ENCODE results near the gene ANKRD55. TPM values are rescaled to one million over a fixed set of nuclear protein-coding genes. Genes with fewer than 3 reads are reported as not detected.
A peak's percentile ranks its signal among the peaks of the same experiment; 100 is the strongest.

ANKRD55 gene
- total RNA-seq, 2 experiments from 2014 or later, result 0.37 to 0.52 TPM

- Mint-ChIP-seq H3K4me1 (ENCODE audit: low read depth) (peaks cover 30% of the 10 kb centered on the region), H3K9me3 (ENCODE audit: insufficient read depth) (no peaks in the 10 kb centered on the region)
- ATAC-seq, result no peak
These were observed 168.1 kb downstream of the ANKRD55 start for GRCh38 chr5:56064984-56065383.

GRCh38 chr5:56060276-56061110, 172.6 kb downstream of the ANKRD55 start:
- peak overlapping the region; percentile 15 for H3K27ac Mint-ChIP-seq
- ChIA-PET POLR2A (interaction anchor here (0.6 kb wide), 1 partner anchor 10 kb away, joined by 4 read pairs; no protein-coding TSS in a partner anchor), CTCF (interaction anchor here (1.2 to 1.3 kb wide), 2 partner anchors 9 to 141 kb away, joined by 3 read pairs; no protein-coding TSS in a partner anchor)
- H3K27me3 Mint-ChIP-seq (ENCODE audit: low read depth), result peaks cover 16% of the 10 kb centered on the region
- ATAC-seq (peak; percentile 59), DNase-seq (peak; percentile 79)
- peak overlapping the region; percentile 4 for H3K4me3 Mint-ChIP-seq
- H3K9me3 Mint-ChIP-seq (ENCODE audit: insufficient read depth), result no peaks in the 10 kb centered on the region
- H3K36me3 Mint-ChIP-seq (ENCODE audit: low read depth), result peaks cover 10% of the 10 kb centered on the region
- H3K4me1 Mint-ChIP-seq (ENCODE audit: low read depth), result peaks cover 55% of the 10 kb centered on the region

More at GRCh38 chr5:56064984-56065383, 168.1 kb downstream of the ANKRD55 start:
- H3K27ac Mint-ChIP-seq, result no peak overlapping the region
- ChIA-PET CTCF (no interaction called here), POLR2A (no interaction called here)
- H3K27me3 Mint-ChIP-seq (ENCODE audit: low read depth), result peaks cover 19% of the 10 kb centered on the region
- no peak overlapping the region for H3K4me3 Mint-ChIP-seq
- no peaks in the 10 kb centered on the region for H3K36me3 Mint-ChIP-seq (ENCODE audit: low read depth)
- no peak for DNase-seq

- ATAC-seq (no peak), DNase-seq (no peak)
- H3K36me3 Mint-ChIP-seq (ENCODE audit: low read depth), result peaks cover 10% of the 10 kb centered on the region
- H3K27me3 Mint-ChIP-seq (ENCODE audit: low read depth), result peaks cover 16% of the 10 kb centered on the region
- ChIA-PET POLR2A (interaction anchor here (0.6 to 1.4 kb wide), 3 partner anchors 9 to 91 kb away, joined by 3 to 4 read pairs (median 3); no protein-coding TSS in a partner anchor), CTCF (interaction anchor here (0.6 to 1.3 kb wide), 3 partner anchors 8 to 142 kb away, joined by 3 read pairs; no protein-coding TSS in a partner anchor)
- H3K4me3 Mint-ChIP-seq, result no peak overlapping the region
- H3K27ac Mint-ChIP-seq, result no peak overlapping the region
- peaks cover 57% of the 10 kb centered on the region for H3K4me1 Mint-ChIP-seq (ENCODE audit: low read depth)
- H3K9me3 Mint-ChIP-seq (ENCODE audit: insufficient read depth), result no peaks in the 10 kb centered on the region
These were observed 173.3 kb downstream of the ANKRD55 start for GRCh38 chr5:56059854-56060253.

- Mint-ChIP-seq H3K36me3 (ENCODE audit: low read depth) (peaks cover 22% of the 10 kb centered on the region), H3K9me3 (ENCODE audit: insufficient read depth) (peaks cover 17% of the 10 kb centered on the region), H3K4me3 (no peak overlapping the region), H3K27ac (peak overlapping the region; percentile 1), H3K4me1 (ENCODE audit: low read depth) (peaks cover 57% of the 10 kb centered on the region), H3K27me3 (ENCODE audit: low read depth) (peaks cover 7% of the 10 kb centered on the region)
- POLR2A ChIA-PET, result interaction anchor here (0.6 kb wide), 1 partner anchor 20 kb away, joined by 3 read pairs; no protein-coding TSS in a partner anchor
- CTCF ChIA-PET, result no interaction called here
- ATAC-seq (no peak), DNase-seq (no peak)
These were observed 176.3 kb downstream of the ANKRD55 start for GRCh38 chr5:56056875-56057274.

GRCh38 chr5:56055859-56056258, 177.3 kb downstream of the ANKRD55 start:
- POLR2A ChIA-PET, result no interaction called here
- Mint-ChIP-seq H3K27me3 (ENCODE audit: low read depth) (peaks cover 5% of the 10 kb centered on the region), H3K4me3 (no peak overlapping the region), H3K4me1 (ENCODE audit: low read depth) (peaks cover 61% of the 10 kb centered on the region), H3K27ac (peak overlapping the region; percentile 37), H3K9me3 (ENCODE audit: insufficient read depth) (peaks cover 17% of the 10 kb centered on the region), H3K36me3 (ENCODE audit: low read depth) (peaks cover 22% of the 10 kb centered on the region)
- no peak for ATAC-seq
- no peak for DNase-seq
- CTCF ChIA-PET, result interaction anchor here (1.0 kb wide), 1 partner anchor 110 kb away, joined by 3 read pairs; no protein-coding TSS in a partner anchor

GRCh38 chr5:56055287-56055686, 177.8 kb downstream of the ANKRD55 start:
- CTCF ChIA-PET, result interaction anchor here (1.0 kb wide), 1 partner anchor 111 kb away, joined by 3 read pairs; no protein-coding TSS in a partner anchor
- peaks cover 17% of the 10 kb centered on the region for H3K9me3 Mint-ChIP-seq (ENCODE audit: insufficient read depth)
- DNase-seq, result no peak
- no peak for ATAC-seq
- peaks cover 22% of the 10 kb centered on the region for H3K36me3 Mint-ChIP-seq (ENCODE audit: low read depth)
- peaks cover 2% of the 10 kb centered on the region for H3K27me3 Mint-ChIP-seq (ENCODE audit: low read depth)
- H3K4me1 Mint-ChIP-seq (ENCODE audit: low read depth), result peaks cover 60% of the 10 kb centered on the region
- no peak overlapping the region for H3K27ac Mint-ChIP-seq
- POLR2A ChIA-PET, result no interaction called here
- H3K4me3 Mint-ChIP-seq, result no peak overlapping the region

GRCh38 chr5:56054666-56055065, 178.5 kb downstream of the ANKRD55 start:
- POLR2A ChIA-PET, result no interaction called here
- DNase-seq (no peak), ATAC-seq (no peak)
- Mint-ChIP-seq H3K4me1 (ENCODE audit: low read depth) (peaks cover 58% of the 10 kb centered on the region), H3K36me3 (ENCODE audit: low read depth) (peaks cover 22% of the 10 kb centered on the region), H3K27ac (no peak overlapping the region), H3K27me3 (ENCODE audit: low read depth) (no peaks in the 10 kb centered on the region), H3K4me3 (no peak overlapping the region), H3K9me3 (ENCODE audit: insufficient read depth) (peaks cover 17% of the 10 kb centered on the region)
- CTCF ChIA-PET, result interaction anchor here (1.0 kb wide), 1 partner anchor 111 kb away, joined by 3 read pairs; no protein-coding TSS in a partner anchor

GRCh38 chr5:56053363-56053762, 179.8 kb downstream of the ANKRD55 start:
- H3K9me3 Mint-ChIP-seq (ENCODE audit: insufficient read depth), result peaks cover 17% of the 10 kb centered on the region
- H3K4me1 Mint-ChIP-seq (ENCODE audit: low read depth), result peaks cover 50% of the 10 kb centered on the region
- no peaks in the 10 kb centered on the region for H3K27me3 Mint-ChIP-seq (ENCODE audit: low read depth)
- H3K36me3 Mint-ChIP-seq (ENCODE audit: low read depth), result peaks cover 22% of the 10 kb centered on the region
- DNase-seq, result no peak
- ChIA-PET POLR2A (interaction anchor here (1.2 kb wide), 1 partner anchor 67 kb away, joined by 3 read pairs; no protein-coding TSS in a partner anchor), CTCF (no interaction called here)
- H3K4me3 Mint-ChIP-seq, result no peak overlapping the region
- no peak for ATAC-seq
- H3K27ac Mint-ChIP-seq, result no peak overlapping the region

GRCh38 chr5:56052735-56053134, 180.4 kb downstream of the ANKRD55 start:
- H3K9me3 Mint-ChIP-seq (ENCODE audit: insufficient read depth), result peaks cover 17% of the 10 kb centered on the region
- H3K4me1 Mint-ChIP-seq (ENCODE audit: low read depth), result peaks cover 47% of the 10 kb centered on the region
- no peaks in the 10 kb centered on the region for H3K27me3 Mint-ChIP-seq (ENCODE audit: low read depth)
- CTCF ChIA-PET, result interaction anchor here (1.5 kb wide), 1 partner anchor 40 kb away, joined by 5 read pairs; no protein-coding TSS in a partner anchor
- H3K36me3 Mint-ChIP-seq (ENCODE audit: low read depth), result peaks cover 20% of the 10 kb centered on the region
- no peak overlapping the region for H3K27ac Mint-ChIP-seq
- DNase-seq (no peak), ATAC-seq (no peak)
- POLR2A ChIA-PET, result interaction anchor here (1.2 kb wide), 1 partner anchor 66 kb away, joined by 3 read pairs; no protein-coding TSS in a partner anchor
- H3K4me3 Mint-ChIP-seq, result no peak overlapping the region

- Mint-ChIP-seq H3K4me1 (ENCODE audit: low read depth) (peaks cover 31% of the 10 kb centered on the region), H3K36me3 (ENCODE audit: low read depth) (peaks cover 20% of the 10 kb centered on the region), H3K4me3 (peak overlapping the region; percentile 64), H3K27ac (peak overlapping the region; percentile 93), H3K9me3 (ENCODE audit: insufficient read depth) (peaks cover 18% of the 10 kb centered on the region), H3K27me3 (ENCODE audit: low read depth) (no peaks in the 10 kb centered on the region)
- ATAC-seq (peak; percentile 66), DNase-seq (no peak)
- CTCF ChIA-PET, result interaction anchor here (0.6 to 1.7 kb wide), 11 partner anchors 9 to 660 kb away, joined by 3 to 6 read pairs (median 4); no protein-coding TSS in a partner anchor
- POLR2A ChIA-PET, result interaction anchor here (0.6 to 1.4 kb wide), 8 partner anchors 8 to 73 kb away, joined by 3 to 6 read pairs (median 4); no protein-coding TSS in a partner anchor
These were observed 182.4 kb downstream of the ANKRD55 start for GRCh38 chr5:56050551-56051255.

All from activated CD8-positive, alpha-beta T cell treated with anti-CD3 and anti-CD28 coated beads, Interleukin-2, amount 10 ng/mL, durations not matched to agents 7 days and 5 days (primary cell).